GM21447 (cell line): ENCODE results near the gene CRAMP1.
"Not testable (repeated sequence)": the region's sequence is repeated elsewhere in the genome, so short reads cannot be mapped to it uniquely, and the experiment has no call there.

Experiments used
- ATAC-seq: cut with Tn5 transposase; IDR thresholded peaks from one replicate; pipeline ENCODE4 v1.9.1; 2021; ENCODE audit not compliant: unreplicated experiment

CRAMP1 gene

DNA sequence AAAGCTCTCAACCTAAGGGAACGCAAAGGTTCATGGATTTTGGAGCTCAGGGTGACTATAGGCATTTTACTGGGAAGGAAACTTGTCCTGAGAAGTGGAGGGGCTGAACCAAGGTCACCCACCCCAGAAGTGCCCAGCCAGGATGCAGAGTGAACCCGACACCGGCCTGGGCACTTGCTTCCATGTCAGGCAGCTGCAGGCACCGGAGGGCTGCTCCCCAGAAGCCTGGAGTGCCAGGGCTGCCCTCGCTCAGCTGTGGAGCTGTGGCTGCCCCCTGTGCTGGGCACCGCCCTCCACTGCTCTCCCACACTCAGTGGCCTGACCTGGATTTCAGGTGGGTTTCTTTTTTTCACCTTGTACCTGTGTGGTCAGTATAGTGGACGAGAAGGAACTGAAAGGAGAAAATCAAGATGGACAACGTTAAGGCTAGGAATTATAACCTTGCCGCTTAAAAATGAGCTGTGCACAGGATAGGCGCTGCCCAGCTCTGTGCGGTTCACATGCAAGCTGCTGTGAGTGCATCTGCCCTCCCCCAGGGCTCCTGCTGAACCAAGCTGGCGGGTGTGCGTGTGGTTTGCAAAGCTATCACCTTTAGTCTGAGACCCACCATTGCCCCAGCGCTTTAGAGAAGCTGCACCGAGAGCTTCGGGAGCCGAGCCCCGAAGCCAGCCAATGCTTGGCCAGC, 96.1 kb downstream of the CRAMP1 start:
- ATAC-seq = no peak

DNA sequence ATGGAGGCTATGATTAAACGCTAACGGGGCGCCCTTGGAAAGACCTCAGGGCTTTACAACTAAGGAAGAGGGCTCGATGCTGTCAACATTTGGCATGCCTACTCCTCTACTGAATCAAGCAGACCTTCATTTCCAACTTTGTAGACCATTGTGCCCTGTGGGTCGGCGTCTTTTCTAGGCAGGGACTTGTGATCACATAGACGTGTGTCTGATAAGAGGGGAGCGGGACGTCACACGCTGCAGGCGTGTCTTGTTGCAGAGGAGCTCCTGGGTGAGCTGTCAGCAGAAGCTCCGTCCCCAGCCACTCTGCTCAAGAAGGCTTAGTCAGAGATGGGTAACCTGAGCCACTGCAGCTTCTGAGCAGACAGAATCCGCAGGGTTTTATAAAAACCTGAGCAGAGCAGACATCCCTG, 96.6 kb downstream of the CRAMP1 start:
- no peak for ATAC-seq

DNA sequence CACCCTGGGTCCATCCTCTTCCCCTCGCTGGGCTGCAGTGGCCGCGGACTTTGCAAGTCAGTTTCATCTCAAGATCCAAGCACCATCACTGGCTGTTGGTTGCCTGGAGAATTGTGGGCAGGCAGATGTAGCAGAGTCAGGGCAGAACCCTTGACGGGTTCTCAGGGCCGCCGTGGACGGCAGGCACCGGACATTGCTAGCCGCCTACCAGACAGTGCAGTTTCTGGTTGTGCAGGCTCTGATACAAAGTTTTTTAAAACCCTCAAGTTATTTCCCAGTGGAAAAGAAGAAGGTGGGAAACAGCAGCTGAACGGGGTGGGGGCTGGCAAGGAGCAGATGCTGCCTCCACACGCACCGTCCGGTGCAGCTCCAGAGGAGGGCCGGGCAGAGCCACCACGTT, 97.2 kb downstream of the CRAMP1 start:
- no peak for ATAC-seq

DNA sequence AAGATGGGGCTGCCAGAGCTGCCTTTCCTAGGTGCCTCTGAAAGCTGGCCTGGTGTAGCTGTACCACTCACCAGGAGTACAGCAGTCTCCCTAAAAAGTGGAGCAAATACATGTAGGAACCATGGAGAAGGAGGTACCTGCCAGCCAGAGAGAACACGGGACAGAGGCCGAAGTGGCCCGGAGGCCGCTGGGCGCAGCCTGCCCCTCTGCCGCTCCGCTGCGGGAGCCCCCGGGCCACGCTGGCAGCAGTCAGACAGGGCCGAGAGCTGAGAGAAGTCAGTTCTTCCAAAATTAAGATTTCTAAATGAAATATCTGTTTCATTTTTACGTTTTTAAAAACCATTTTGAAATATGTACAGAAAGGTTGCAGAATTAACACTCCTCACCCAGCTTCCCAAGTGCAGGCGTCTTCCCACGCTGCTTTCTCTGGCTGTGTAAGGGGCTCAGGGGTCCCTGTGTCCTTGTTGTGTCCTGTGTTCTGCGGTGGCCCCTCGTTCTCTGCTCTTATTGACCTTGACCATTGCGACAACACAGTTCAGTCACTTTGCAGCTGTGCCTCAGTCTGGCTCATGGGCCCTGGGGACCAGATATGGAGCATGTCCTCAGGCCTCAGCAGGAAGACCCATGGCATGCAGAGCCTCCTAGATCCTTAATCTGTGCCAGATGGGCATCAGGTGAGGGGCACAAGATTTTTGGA, 98.8 kb downstream of the CRAMP1 start:
- no peak for ATAC-seq

DNA sequence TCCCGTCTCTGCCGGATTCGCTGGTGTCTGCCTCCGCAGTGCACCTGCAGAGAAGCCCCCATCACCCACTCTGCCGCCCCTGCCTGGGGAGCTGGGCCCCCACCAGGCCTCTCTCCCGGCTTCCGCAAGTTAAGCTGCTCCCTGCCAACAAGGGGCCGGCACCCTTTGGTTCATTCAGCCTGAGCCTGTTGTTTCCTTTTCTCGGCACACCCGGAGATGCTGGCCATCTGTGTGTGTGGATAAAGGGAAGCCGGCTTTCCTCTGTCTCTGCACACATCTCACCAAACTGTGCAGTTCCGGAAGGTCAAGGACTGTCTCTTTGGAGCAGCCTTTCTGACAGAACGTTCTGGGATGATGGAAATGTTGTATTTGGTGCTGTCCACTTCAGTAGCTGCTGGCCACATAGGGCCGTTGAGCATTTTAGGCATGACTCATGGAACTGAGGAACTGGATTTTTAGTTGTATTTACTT, 100.7 kb downstream of the CRAMP1 start:
- ATAC-seq = no peak

DNA sequence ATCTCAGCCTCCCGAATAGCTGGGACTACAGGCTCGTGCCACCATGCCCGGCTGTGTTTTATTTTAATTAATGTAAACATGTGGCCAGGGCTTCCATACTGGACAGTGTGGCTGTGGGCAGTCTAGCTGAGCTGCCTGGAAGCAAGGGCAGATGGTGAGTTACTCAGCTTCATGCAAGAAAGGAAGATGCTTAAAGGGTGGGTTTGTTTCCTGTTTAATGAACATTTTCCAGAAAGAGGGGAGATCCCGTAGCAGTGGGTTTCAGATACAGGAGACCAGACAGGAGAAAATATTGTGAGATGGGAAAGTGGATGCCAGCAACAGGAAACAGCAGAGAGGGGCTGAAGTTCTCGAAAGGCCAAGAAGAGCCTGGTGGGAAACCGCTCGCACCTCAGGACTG, 101.2 kb downstream of the CRAMP1 start:
- no peak for ATAC-seq

DNA sequence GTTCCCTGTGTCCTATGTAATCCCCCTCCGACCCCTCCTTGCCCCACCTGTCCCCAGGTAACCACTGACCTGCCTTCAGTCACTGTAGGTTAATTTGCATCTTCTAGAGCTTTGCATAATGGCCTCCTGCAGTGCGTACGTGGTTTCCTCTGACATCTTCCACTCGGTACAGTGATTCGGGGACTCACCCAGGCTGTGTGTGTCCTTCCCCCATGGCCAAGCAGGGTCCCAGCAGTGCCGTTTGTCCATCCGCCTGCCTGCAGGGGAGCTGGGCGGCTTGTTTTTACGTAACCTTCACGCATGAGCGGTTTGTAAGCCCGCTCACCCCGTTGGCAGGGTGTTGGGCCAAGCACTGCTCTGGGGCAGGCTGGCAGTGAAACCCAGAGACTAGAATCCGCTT, 101.8 kb downstream of the CRAMP1 start:
- peak; percentile 62 for ATAC-seq

DNA sequence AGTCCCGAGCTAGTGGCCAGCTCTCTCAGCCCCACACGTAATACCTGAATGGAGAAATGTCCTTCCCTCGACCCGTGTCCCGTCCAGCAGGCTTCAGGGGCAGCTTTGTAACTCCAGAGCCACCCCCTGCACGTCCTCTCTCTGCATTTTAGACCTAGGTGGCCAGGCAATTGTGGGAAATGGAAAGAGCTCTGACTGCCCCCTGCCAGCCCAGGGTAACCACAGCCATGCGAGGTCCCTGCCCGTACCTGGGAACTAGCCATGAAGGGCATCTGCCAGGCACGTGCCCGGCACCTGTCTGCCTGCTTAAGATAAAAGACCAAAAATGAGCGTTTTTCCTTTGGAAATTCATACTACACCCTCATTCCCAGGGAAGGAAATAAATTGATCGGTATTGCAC, 103.1 kb downstream of the CRAMP1 start:
- ATAC-seq = no peak

DNA sequence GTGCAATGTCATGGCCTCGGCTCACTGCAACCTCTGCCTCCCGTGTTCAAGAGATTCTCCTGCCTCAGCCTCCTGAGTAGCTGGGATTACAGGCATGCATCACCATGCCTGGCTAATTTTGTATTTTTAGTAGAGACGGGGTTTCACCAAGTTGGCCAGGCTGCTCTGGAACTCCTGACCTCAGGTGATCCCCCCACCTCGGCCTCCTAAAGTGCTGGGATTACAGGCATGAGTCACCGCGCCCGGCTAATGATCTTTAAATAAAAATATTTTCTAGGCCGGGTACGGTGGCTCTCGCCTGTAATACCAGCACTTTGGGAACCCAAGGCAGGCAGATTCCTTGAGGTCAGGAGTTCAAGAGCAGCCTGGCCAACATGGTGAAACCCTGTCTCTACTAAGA, 106.1 kb downstream of the CRAMP1 start:
- ATAC-seq = not testable (repeated sequence)

DNA sequence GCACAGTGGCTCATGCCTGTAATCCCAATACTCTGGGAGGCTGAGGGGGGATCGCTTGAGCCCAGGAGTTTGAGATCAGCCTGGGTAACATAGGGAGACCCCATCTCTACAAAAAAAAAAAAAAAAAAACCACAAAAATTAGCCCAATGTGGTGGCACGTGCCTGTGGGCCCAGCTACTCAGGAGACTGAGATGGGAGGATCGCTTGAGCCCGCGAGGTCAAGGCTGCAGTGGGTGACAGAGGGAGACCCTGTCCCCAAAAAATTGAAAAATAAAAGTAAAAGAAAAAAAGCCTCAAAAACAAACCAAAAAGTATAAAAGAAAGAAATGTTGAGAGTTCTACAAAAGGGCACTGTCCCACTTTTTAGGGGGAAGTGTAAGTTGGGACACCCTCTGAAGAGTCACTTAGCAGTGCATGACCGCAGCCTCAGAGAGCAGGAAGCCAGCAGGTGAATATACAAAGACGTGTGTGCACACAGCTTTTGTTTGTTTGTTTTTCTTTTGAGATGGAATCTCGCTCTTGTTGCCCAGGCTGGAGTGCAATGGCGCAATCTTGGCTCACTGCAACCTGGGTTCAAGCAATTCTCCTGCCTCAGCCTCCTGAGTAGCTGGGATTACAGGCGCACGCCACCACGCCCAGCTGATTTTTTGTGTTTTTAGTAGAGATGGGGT, 107.5 kb downstream of the CRAMP1 start:
- not testable (repeated sequence) for ATAC-seq

DNA sequence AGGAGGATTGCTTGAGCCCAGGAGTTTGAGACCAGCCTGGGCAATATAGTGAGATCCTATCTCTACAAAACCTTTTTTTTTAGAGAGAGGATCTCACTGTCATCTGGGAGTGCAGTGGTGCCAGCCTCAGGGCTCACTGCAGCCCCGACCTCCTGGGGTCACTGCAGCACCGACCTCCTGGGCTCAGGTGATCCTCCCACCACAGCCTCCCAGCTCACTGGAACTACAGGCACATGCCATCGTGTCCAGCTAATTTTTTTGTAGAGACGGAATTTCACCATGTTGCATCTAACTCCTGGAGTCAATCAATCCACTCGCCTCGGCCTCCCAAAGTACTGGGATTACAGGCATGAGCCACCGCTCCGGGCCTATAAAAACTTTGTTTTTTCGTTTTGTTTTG, 109.2 kb downstream of the CRAMP1 start:
- no peak for ATAC-seq

DNA sequence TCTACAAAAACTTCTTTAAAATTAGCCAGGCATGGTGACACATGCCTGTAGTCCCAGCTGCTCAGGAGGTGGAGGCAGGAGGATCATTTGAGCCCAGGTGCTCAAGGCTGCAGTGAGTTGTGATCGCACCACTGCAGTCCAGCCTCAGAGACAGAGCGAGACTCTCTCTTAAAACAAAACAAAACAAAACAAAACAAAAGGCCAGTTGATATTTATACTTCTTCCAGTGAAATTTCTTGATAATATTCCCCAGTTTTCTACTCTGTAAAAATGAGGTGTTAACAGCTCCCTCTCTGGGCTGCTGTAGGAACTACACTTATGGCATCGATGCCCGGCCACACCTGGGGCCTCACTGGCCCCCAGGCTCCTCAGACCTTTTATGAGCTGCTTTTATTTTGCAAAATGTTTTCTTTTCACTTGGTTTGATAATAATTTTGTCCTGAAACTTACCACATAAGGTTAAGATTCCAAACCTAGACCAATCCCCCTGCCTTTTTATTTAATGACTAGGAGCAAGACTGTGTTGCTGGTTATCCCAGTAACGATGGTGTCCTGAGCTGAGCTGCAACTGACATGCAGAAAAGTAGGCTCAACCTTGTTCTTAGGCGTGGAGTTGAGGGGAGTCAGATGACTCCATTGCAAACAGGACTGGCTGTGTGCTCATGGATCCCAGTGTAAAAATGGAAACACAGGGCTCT, 111.4 kb downstream of the CRAMP1 start:
- no peak for ATAC-seq

DNA sequence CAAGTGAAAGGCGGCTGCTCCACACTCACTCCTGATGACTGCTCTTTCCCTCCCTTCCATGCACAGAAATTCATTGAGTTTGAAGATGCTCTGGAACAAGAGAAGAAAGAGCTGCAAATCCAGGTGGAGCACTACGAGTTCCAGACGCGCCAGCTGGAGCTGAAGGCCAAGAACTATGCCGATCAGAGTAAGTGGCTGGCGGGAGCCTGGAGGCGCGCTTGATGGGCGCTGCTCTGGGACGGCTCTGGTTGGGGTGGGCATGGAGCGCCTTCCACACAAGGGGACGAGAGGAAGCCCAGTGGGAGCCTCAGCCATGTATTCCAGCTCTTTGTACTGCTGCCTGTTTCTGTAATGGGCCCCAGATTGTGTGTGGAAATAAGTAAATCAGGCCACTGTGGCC, 112.3 kb downstream of the CRAMP1 start:
- no peak for ATAC-seq

DNA sequence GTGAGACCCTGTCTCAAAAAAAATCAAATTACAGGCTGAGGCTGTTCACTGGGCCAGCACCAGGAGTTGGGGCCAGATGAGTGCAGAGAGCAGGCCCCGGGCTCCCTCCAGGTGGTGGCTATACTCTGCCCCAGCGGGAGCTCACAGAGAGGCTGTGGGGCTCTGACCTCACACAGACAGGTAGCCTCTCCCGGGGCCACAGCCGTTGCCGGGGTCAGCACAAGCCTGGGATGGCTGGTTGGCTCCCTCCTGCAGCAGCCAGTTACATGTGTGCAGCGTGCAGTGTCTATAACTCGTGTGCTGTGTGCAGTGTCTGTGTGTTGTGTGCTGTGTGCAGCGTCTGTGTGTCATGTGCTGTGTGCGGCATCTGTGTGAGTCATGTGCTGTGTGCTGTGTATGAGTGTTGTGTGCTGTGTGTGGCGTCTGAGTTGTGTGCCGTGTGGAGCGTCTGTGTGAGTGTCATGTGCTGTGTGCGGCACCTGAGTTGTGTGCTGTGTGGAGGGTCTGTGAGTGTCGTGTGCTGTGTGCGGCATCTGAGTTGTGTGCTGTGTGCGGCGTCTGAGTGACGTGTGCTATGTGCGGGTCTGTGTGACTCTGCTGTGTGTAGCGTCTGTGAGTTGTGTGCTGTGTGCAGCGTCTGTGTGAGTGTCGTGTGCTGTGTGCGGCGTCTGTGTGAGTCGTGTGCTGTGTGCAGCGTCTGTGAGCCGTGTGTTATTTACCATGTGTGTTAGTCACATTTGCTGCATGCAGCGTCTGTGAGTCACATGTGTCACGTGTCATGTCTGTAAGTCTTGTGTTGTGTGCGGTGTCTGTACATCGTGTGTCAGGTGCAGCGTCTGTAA, 114.7 kb downstream of the CRAMP1 start:
- no peak for ATAC-seq
